Measurements from ENCODE around the gene HK3. TPM values are rescaled to one million over a fixed set of nuclear protein-coding genes. Genes with fewer than 3 reads are reported as not detected.

The HK3 gene
- total and polyA plus RNA-seq, 7 experiments from 2014 or later = 0.27 to 118 (median 2.0) TPM; not detected in 1

GRCh38 chr5:176847148-176847547, 52.0 kb downstream of the HK3 start:
- intact Hi-C loops (cut with micrococcal nuclease) = no loop called here
- POLR2A ChIA-PET = no interaction called here

GRCh38 chr5:176846335-176847140, 52.6 kb downstream of the HK3 start:
- ChIA-PET POLR2A (no interaction called here), CTCF (no interaction called here)
- H3K4me3 ChIP-seq (ENCODE audit: low read length) = no peak overlapping the region
- no peaks in the 10 kb centered on the region for H3K9me3 ChIP-seq (ENCODE audit: control insufficient read depth in 2 of 3, low read length in 3 of 3)
- ATAC-seq (no peak), DNase-seq (no peak)
- H3K36me3 ChIP-seq (ENCODE audit: control insufficient read depth in 2 of 3, insufficient read depth in 3 of 3, low read length in 3 of 3) = no peaks in the 10 kb centered on the region
- Mint-ChIP-seq H3K36me3 (no peaks in the 10 kb centered on the region), H3K27me3 (peaks cover 9 to 50% (median 32%) of the 10 kb centered on the region in 5 donors), H3K9me3 (peaks cover 0 to 2% (median 0%) of the 10 kb centered on the region in 11 donors), H3K4me3 (no peak overlapping the region), H3K27ac (no peak overlapping the region), H3K4me1 (peaks cover 0 to 3% (median 0%) of the 10 kb centered on the region in 7 donors)
- no peak overlapping the region for H3K27ac ChIP-seq (ENCODE audit: low read depth, low read length)
- no peaks in the 10 kb centered on the region for H3K27me3 ChIP-seq (ENCODE audit: control insufficient read depth in 2 of 2, insufficient read depth in 2 of 2, low read length in 2 of 2)
- no peaks in the 10 kb centered on the region for H3K4me1 ChIP-seq (ENCODE audit: control insufficient read depth in 2 of 2, insufficient read depth in 2 of 2, low read length in 2 of 2)
- intact Hi-C loops (cut with micrococcal nuclease) = no loop called here

More at GRCh38 chr5:176847148-176847547, 52.0 kb downstream of the HK3 start:
- H3K4me1 ChIP-seq (ENCODE audit: control insufficient read depth in 2 of 2, insufficient read depth in 2 of 2, low read length in 2 of 2) = no peaks in the 10 kb centered on the region
- Mint-ChIP-seq H3K9me3 (peaks cover 0 to 2% (median 0%) of the 10 kb centered on the region in 11 donors), H3K4me1 (peaks cover 0 to 3% (median 0%) of the 10 kb centered on the region in 7 donors), H3K27ac (no peak overlapping the region), H3K4me3 (no peak overlapping the region), H3K27me3 (peaks cover 9 to 43% (median 28%) of the 10 kb centered on the region in 5 donors), H3K36me3 (no peaks in the 10 kb centered on the region)
- no peak overlapping the region for H3K27ac ChIP-seq (ENCODE audit: low read depth, low read length)
- DNase-seq = no peak
- CTCF ChIA-PET = no interaction called here
- no peaks in the 10 kb centered on the region for H3K27me3 ChIP-seq (ENCODE audit: control insufficient read depth in 2 of 2, insufficient read depth in 2 of 2, low read length in 2 of 2)
- ATAC-seq = no peak
- H3K4me3 ChIP-seq (ENCODE audit: low read length) = no peak overlapping the region
- H3K9me3 ChIP-seq (ENCODE audit: control insufficient read depth in 2 of 3, low read length in 3 of 3) = no peaks in the 10 kb centered on the region
- no peaks in the 10 kb centered on the region for H3K36me3 ChIP-seq (ENCODE audit: control insufficient read depth in 2 of 3, insufficient read depth in 3 of 3, low read length in 3 of 3)

GRCh38 chr5:176845392-176845713, 53.8 kb downstream of the HK3 start:
- H3K27ac ChIP-seq (ENCODE audit: low read depth, low read length) = no peak overlapping the region
- no peaks in the 10 kb centered on the region for H3K9me3 ChIP-seq (ENCODE audit: control insufficient read depth in 2 of 3, low read length in 3 of 3)
- Mint-ChIP-seq H3K4me1 (peaks cover 0 to 3% (median 0%) of the 10 kb centered on the region in 7 donors), H3K4me3 (no peak overlapping the region), H3K9me3 (peaks cover 0 to 2% (median 0%) of the 10 kb centered on the region in 11 donors), H3K36me3 (no peaks in the 10 kb centered on the region), H3K27ac (no peak overlapping the region), H3K27me3 (peaks cover 9 to 56% (median 31%) of the 10 kb centered on the region in 5 donors)
- H3K36me3 ChIP-seq (ENCODE audit: control insufficient read depth in 2 of 3, insufficient read depth in 3 of 3, low read length in 3 of 3) = no peaks in the 10 kb centered on the region
- no peaks in the 10 kb centered on the region for H3K27me3 ChIP-seq (ENCODE audit: control insufficient read depth in 2 of 2, insufficient read depth in 2 of 2, low read length in 2 of 2)
- no peaks in the 10 kb centered on the region for H3K4me1 ChIP-seq (ENCODE audit: control insufficient read depth in 2 of 2, insufficient read depth in 2 of 2, low read length in 2 of 2)
- POLR2A ChIA-PET = no interaction called here
- CTCF ChIA-PET = no interaction called here
- DNase-seq (no peak), ATAC-seq (no peak)
- H3K4me3 ChIP-seq (ENCODE audit: low read length) = no peak overlapping the region
- intact Hi-C loops (cut with micrococcal nuclease) = no loop called here

- H3K4me1 Mint-ChIP-seq = peaks cover 0 to 3% (median 0%) of the 10 kb centered on the region in 7 donors
- CTCF ChIA-PET = no interaction called here
- no peak overlapping the region for H3K27ac Mint-ChIP-seq
Measured at GRCh38 chr5:176844706-176845391, 54.3 kb downstream of the HK3 start.

GRCh38 chr5:176844281-176844680, 54.9 kb downstream of the HK3 start:
- no peak for ATAC-seq
- H3K4me1 Mint-ChIP-seq = peaks cover 0 to 3% (median 0%) of the 10 kb centered on the region in 7 donors
- Histone ChIP-seq H3K27ac (ENCODE audit: low read depth, low read length) (no peak overlapping the region), H3K9me3 (ENCODE audit: control insufficient read depth in 2 of 3, low read length in 3 of 3) (no peaks in the 10 kb centered on the region), H3K4me3 (ENCODE audit: low read length) (no peak overlapping the region), H3K36me3 (ENCODE audit: control insufficient read depth in 2 of 3, insufficient read depth in 3 of 3, low read length in 3 of 3) (no peaks in the 10 kb centered on the region), H3K27me3 (ENCODE audit: control insufficient read depth in 2 of 2, insufficient read depth in 2 of 2, low read length in 2 of 2) (no peaks in the 10 kb centered on the region), H3K4me1 (ENCODE audit: control insufficient read depth in 2 of 2, insufficient read depth in 2 of 2, low read length in 2 of 2) (no peaks in the 10 kb centered on the region)
- no peaks in the 10 kb centered on the region for H3K36me3 Mint-ChIP-seq
- H3K27ac Mint-ChIP-seq = no peak overlapping the region
- H3K27me3 Mint-ChIP-seq = peaks cover 11 to 52% (median 31%) of the 10 kb centered on the region in 5 donors
- CTCF ChIA-PET = no interaction called here
- intact Hi-C loops (cut with micrococcal nuclease) = no loop called here
- no peak overlapping the region for H3K4me3 Mint-ChIP-seq
- H3K9me3 Mint-ChIP-seq = peaks cover 0 to 2% (median 0%) of the 10 kb centered on the region in 11 donors
- DNase-seq = no peak
- POLR2A ChIA-PET = no interaction called here

More at GRCh38 chr5:176844706-176845391, 54.3 kb downstream of the HK3 start:
- H3K27me3 Mint-ChIP-seq = peaks cover 11 to 56% (median 31%) of the 10 kb centered on the region in 5 donors
- H3K4me3 Mint-ChIP-seq = no peak overlapping the region
- Histone ChIP-seq H3K4me1 (ENCODE audit: control insufficient read depth in 2 of 2, insufficient read depth in 2 of 2, low read length in 2 of 2) (no peaks in the 10 kb centered on the region), H3K36me3 (ENCODE audit: control insufficient read depth in 2 of 3, insufficient read depth in 3 of 3, low read length in 3 of 3) (no peaks in the 10 kb centered on the region), H3K27me3 (ENCODE audit: control insufficient read depth in 2 of 2, insufficient read depth in 2 of 2, low read length in 2 of 2) (no peaks in the 10 kb centered on the region), H3K4me3 (ENCODE audit: low read length) (no peak overlapping the region), H3K9me3 (ENCODE audit: control insufficient read depth in 2 of 3, low read length in 3 of 3) (no peaks in the 10 kb centered on the region), H3K27ac (ENCODE audit: low read depth, low read length) (no peak overlapping the region)
- POLR2A ChIA-PET = no interaction called here
- DNase-seq = no peak
- intact Hi-C loops (cut with micrococcal nuclease) = no loop called here
- no peak for ATAC-seq
- no peaks in the 10 kb centered on the region for H3K36me3 Mint-ChIP-seq
- H3K9me3 Mint-ChIP-seq = peaks cover 0 to 2% (median 0%) of the 10 kb centered on the region in 11 donors

- ATAC-seq = no peak
- POLR2A ChIA-PET = no interaction called here
- Histone ChIP-seq H3K9me3 (ENCODE audit: control insufficient read depth in 2 of 3, low read length in 3 of 3) (no peaks in the 10 kb centered on the region), H3K27ac (ENCODE audit: low read depth, low read length) (no peak overlapping the region), H3K36me3 (ENCODE audit: control insufficient read depth in 2 of 3, insufficient read depth in 3 of 3, low read length in 3 of 3) (no peaks in the 10 kb centered on the region), H3K4me1 (ENCODE audit: control insufficient read depth in 2 of 2, insufficient read depth in 2 of 2, low read length in 2 of 2) (no peaks in the 10 kb centered on the region), H3K4me3 (ENCODE audit: low read length) (no peak overlapping the region), H3K27me3 (ENCODE audit: control insufficient read depth in 2 of 2, insufficient read depth in 2 of 2, low read length in 2 of 2) (no peaks in the 10 kb centered on the region)
- Mint-ChIP-seq H3K36me3 (no peaks in the 10 kb centered on the region), H3K9me3 (peaks cover 0 to 2% (median 0%) of the 10 kb centered on the region in 11 donors), H3K4me1 (peaks cover 0 to 3% (median 0%) of the 10 kb centered on the region in 7 donors), H3K27me3 (peaks cover 11 to 52% (median 31%) of the 10 kb centered on the region in 5 donors), H3K4me3 (no peak overlapping the region), H3K27ac (no peak overlapping the region)
- DNase-seq = no peak
- CTCF ChIA-PET = no interaction called here
- intact Hi-C loops (cut with micrococcal nuclease) = no loop called here
Measured at GRCh38 chr5:176843673-176844072, 55.5 kb downstream of the HK3 start.

All from naive thymus-derived CD4-positive, alpha-beta T cell (primary cell).